B cell (primary cell): ENCODE results near the gene DNAAF6.

ENCODE experiments used
- CTCF ChIP-seq: fragments of 200-600 bp; IDR thresholded peaks from one replicate; pipeline ENCODE4 v1.8.0; 2022; ENCODE audit warnings: antibody characterized with exemption, mild to moderate bottlenecking
- EZH2 ChIP-seq: IDR thresholded peaks from 2 replicates; pipeline ENCODE4 v1.6.1; 2012; ENCODE audit warnings: borderline replicate concordance, low read depth, mild to moderate bottlenecking, moderate library complexity, low read length; ENCODE audit not compliant: insufficient read depth, poor library complexity, severe bottlenecking

DNA sequence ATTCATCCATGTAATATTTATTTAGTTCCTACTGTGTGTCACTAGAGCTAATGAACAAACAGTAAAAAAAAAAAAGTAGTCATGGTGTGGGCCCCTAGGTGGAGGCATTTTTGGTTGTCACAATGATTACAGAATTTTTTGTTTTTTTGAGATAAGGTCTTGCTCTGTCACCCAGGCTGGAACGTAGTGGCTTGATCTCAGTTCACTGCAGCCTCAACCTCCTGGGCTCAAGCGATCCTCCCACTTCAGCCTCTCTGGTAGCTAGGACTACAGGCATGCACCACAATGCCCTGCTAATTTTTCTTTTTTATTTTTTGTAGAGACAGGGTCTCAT is 22.0 kb downstream of the DNAAF6 start:
- TF ChIP-seq CTCF: no peak
- no peak for TF ChIP-seq EZH2
